MCF 10A (cell line): ENCODE results near the gene ACSS3. TPM values are rescaled to one million over a fixed set of nuclear protein-coding genes. Genes with fewer than 3 reads are reported as not detected.

Source experiments
- BruUV-seq: library from RNA; stranded (reverse); fragments of 400-500 nt; replicated peaks from 2 replicates; lab custom pipeline; 2021; lab: Mats Ljungman, UMichigan
- CTCF ChIA-PET: fragments of 300-600 bp; sonication (Branson Sonifier 250); formaldehyde crosslinking; extraction: SDS; loops from one replicate; lab custom pipeline; 2021; ENCODE audit warnings: antibody characterized with exemption, inconsistent platforms; lab: Yijun Ruan, JAX
- POLR2A ChIA-PET: fragments of 300-600, 350-650 bp; sonication (Branson Sonifier 250); formaldehyde crosslinking; extraction: SDS; loops from one replicate; lab custom pipeline; 2020; ENCODE audit warnings: antibody characterized with exemption, inconsistent platforms; lab: Yijun Ruan, JAX
- DNase-seq: peaks from one replicate; pipeline ENCODE4 v3.0.0-alpha.2; 2018; ENCODE audit not compliant: unreplicated experiment
- H3K27ac Mint-ChIP-seq: one replicate; pipeline ENCODE4 v1.8.0; 2022; ENCODE audit warnings: mild to moderate bottlenecking, low read depth, mixed read lengths; ENCODE audit not compliant: unreplicated experiment
- H3K27me3 Mint-ChIP-seq: one replicate; pipeline ENCODE4 v1.8.0; 2022; ENCODE audit warnings: mixed read lengths; ENCODE audit not compliant: insufficient read depth, unreplicated experiment
- H3K36me3 Mint-ChIP-seq: one replicate; pipeline ENCODE4 v1.8.0; 2022; ENCODE audit warnings: mild to moderate bottlenecking, moderate library complexity, mixed read lengths; ENCODE audit not compliant: insufficient read depth, unreplicated experiment
- H3K4me1 Mint-ChIP-seq: one replicate; pipeline ENCODE4 v1.8.0; 2022; ENCODE audit warnings: mixed read lengths; ENCODE audit not compliant: insufficient read depth, unreplicated experiment
- H3K4me3 Mint-ChIP-seq: one replicate; pipeline ENCODE4 v1.8.0; 2022; ENCODE audit warnings: mild to moderate bottlenecking, moderate library complexity, mixed read lengths; ENCODE audit not compliant: unreplicated experiment
- H3K9me3 Mint-ChIP-seq: one replicate; pipeline ENCODE4 v1.8.0; 2022; ENCODE audit warnings: mixed read lengths; ENCODE audit not compliant: unreplicated experiment
- CTCF ChIP-seq: fragments of 200-600 bp; IDR thresholded peaks from one replicate; pipeline ENCODE4 v1.8.0; 2022; ENCODE audit warnings: antibody characterized with exemption, mild to moderate bottlenecking; ENCODE audit not compliant: unreplicated experiment
- intact Hi-C: fragments of 100-400 bp; cut with micrococcal nuclease; formaldehyde crosslinking; loops from 2 replicates; pipeline ENCODE4 v1.14.1; 2022
- total RNA-seq: library from RNA; stranded (reverse); gene quantifications from 2 replicates; pipeline ENCODE4 v1.2.3, GENCODE V29; 2022

The ACSS3 gene
- total RNA-seq, 1 experiment from 2014 or later, result not detected

GRCh38 chr12:81079280-81080076, 1.6 kb downstream of the ACSS3 start:
- no peak overlapping the region for H3K27ac Mint-ChIP-seq
- CTCF ChIA-PET, result interaction anchor here (0.5 to 0.6 kb wide), 2 partner anchors 78 to 372 kb away, joined by 3 read pairs; no protein-coding TSS in a partner anchor
- BruUV-seq, result no TSS peak

GRCh38 chr12:81080431-81080983, 2.6 kb downstream of the ACSS3 start:
- Mint-ChIP-seq H3K4me1 (no peaks in the 10 kb centered on the region), H3K27me3 (peaks cover 17% of the 10 kb centered on the region), H3K27ac (no peak overlapping the region), H3K9me3 (no peaks in the 10 kb centered on the region), H3K36me3 (no peaks in the 10 kb centered on the region), H3K4me3 (no peak overlapping the region)
- POLR2A ChIA-PET, result no interaction called here
- BruUV-seq, result no TSS peak
- no peak for TF ChIP-seq CTCF
- CTCF ChIA-PET, result no interaction called here
- intact Hi-C loops, result no loop called here
- DNase-seq, result no peak

More at GRCh38 chr12:81079280-81080076, 1.6 kb downstream of the ACSS3 start:
- DNase-seq, result no peak
- no peaks in the 10 kb centered on the region for H3K9me3 Mint-ChIP-seq
- no peaks in the 10 kb centered on the region for H3K36me3 Mint-ChIP-seq
- H3K27me3 Mint-ChIP-seq, result peaks cover 22% of the 10 kb centered on the region
- TF ChIP-seq CTCF, result no peak
- POLR2A ChIA-PET, result no interaction called here
- no peaks in the 10 kb centered on the region for H3K4me1 Mint-ChIP-seq
- intact Hi-C loops, result no loop called here
- H3K4me3 Mint-ChIP-seq, result no peak overlapping the region

GRCh38 chr12:81081726-81082125, 3.8 kb downstream of the ACSS3 start:
- H3K27me3 Mint-ChIP-seq, result peaks cover 11% of the 10 kb centered on the region
- no peak overlapping the region for H3K27ac Mint-ChIP-seq
- H3K9me3 Mint-ChIP-seq, result no peaks in the 10 kb centered on the region
- H3K36me3 Mint-ChIP-seq, result no peaks in the 10 kb centered on the region
- TF ChIP-seq CTCF, result no peak
- intact Hi-C loops, result no loop called here
- ChIA-PET CTCF (no interaction called here), POLR2A (no interaction called here)
- H3K4me3 Mint-ChIP-seq, result no peak overlapping the region
- no peak for DNase-seq
- BruUV-seq, result no TSS peak
- H3K4me1 Mint-ChIP-seq, result no peaks in the 10 kb centered on the region

GRCh38 chr12:81083018-81083417, 5.1 kb downstream of the ACSS3 start:
- POLR2A ChIA-PET, result no interaction called here
- Mint-ChIP-seq H3K27ac (no peak overlapping the region), H3K27me3 (peaks cover 14% of the 10 kb centered on the region), H3K4me1 (no peaks in the 10 kb centered on the region), H3K36me3 (no peaks in the 10 kb centered on the region), H3K9me3 (no peaks in the 10 kb centered on the region), H3K4me3 (no peak overlapping the region)
- intact Hi-C loops, result no loop called here
- CTCF ChIA-PET, result interaction anchor here (1.3 kb wide), 1 partner anchor 15 kb away, joined by 4 read pairs; no protein-coding TSS in a partner anchor
- BruUV-seq, result no TSS peak
- TF ChIP-seq CTCF, result no peak
- DNase-seq, result no peak
